Erythroblast (primary cell): ENCODE measurements around the gene BOD1L1.

Experiments used
- DNase-seq, 2 experiments: peaks; one replicate each; lab custom pipeline; 2025; lab: John Stamatoyannopoulos, UW
- GATA1 ChIP-seq: IDR thresholded peaks from 2 replicates; pipeline ENCODE4 v1.6.1; 2011; ENCODE audit warnings: low read depth, mild to moderate bottlenecking, control low read depth, low read length, moderate library complexity
- POLR2A ChIP-seq: IDR thresholded peaks from 2 replicates; pipeline ENCODE4 v1.6.1; 2011; ENCODE audit warnings: mild to moderate bottlenecking, low read length

BOD1L1 gene

DNA sequence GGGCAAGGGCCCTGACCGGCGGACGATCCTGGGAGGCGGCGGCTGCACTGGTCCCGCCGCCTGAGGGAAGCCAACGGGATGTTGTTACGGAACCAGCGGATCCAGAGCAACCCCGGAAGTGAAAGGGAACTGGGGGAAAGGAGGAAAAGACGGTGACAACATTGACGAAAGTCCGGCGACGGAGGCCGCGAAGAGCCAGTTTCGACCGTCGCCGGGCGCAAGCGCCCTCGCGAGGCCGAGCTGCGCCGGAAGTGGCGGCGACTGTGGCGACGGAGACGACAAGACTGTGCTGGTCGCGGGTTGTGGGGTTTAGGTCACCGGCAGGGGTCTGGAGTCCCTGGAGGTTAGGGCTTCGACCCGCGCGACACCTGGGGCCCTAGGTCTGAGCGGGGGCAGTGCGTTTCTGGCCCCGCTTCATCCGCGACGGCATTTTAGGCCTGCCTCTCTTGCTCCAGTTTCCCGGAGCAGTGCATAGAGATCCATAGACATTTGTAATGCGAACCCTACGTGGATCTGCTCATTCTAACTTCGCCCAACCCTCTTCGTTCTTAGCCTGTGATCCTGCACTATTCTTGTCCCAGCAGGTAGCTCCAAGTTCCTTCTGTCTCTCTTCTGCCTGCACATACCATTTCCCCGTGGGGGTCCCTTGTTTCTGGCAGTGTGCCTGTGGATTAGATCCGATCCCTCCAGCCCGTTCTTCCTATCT, at the start of gene BOD1L1:
BOD1L1 (minus strand) TSS at position 120 of the 706 bp plus-strand sequence. CDS start 138 bp downstream, outside the sequence.
- DNase-seq: peak; percentile 93 to 94
- TF ChIP-seq POLR2A (peak; percentile 96), GATA1 (no peak)

DNA sequence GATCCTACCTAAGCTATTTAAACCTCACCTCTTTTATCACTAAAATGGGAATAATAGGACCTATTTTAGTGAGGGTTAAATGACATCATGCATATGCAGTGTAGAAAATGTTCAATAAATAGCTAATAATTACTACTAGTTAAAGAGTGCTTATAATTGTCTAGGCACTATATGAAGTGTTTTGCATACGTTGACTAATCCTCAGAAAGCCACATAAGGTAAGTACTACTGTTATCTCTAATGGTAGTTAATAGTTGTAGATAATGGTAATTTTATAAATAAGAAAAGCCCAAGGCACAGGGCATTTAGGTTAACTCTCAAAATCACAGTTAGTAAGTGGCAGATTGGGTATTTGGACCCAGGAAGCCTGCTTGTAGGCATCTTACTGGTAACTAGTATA, 47.4 kb upstream of the BOD1L1 start:
- DNase-seq: no peak
- no peak for TF ChIP-seq GATA1
- no peak for TF ChIP-seq POLR2A

DNA sequence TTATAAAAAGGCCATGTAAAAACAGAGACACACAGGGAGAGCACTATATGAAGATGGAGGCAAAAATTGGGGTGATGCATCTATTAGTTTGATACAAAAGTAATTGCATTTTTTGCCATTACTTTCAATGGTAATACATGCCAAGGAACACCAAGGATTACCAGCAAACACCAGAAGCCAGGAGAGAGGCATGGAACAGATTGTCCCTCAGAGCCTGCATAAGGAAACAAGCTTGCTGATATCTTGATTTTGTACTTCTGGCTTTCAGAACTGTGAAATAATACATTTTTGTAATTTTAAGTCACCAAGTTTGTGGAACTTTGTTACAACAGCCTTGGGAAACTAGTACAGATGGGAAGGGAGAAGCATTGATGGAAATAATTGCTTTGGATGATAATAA, 45.6 kb upstream of the BOD1L1 start:
- no peak for DNase-seq
- TF ChIP-seq GATA1 (no peak), POLR2A (no peak)

DNA sequence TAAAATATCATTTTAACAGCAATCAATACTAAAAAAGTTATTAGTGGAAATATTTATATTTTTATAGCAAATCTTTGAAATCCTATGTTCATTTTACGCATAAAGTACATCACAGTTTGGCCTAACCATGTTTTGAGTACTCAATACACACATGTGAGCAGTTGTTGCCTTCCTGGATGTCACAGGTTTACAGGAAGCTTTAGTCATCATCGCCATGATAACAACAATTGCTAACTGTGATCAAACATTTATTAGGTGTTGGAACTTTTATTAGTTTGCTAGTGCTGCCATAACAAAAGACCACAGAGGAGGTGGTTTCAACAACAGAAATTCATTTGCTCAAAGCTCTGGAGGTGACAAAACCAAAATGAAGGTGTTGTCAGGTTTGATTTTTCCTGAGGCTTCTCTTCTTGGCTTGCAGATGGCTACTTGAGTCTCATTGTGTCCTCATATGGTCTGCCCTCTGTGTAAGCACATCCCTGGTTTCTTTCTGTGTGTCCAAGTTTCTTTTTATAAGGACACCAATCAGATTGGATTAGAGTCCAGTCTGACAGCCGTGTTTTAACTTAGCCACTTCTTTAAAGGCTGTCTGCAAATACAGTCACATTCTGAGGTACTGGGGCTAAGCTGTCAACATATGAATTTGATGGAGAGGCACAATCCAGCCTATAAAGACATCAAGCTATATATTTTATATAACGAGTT, 43.1 kb upstream of the BOD1L1 start:
- TF ChIP-seq GATA1 (no peak), POLR2A (no peak)
- DNase-seq: no peak

DNA sequence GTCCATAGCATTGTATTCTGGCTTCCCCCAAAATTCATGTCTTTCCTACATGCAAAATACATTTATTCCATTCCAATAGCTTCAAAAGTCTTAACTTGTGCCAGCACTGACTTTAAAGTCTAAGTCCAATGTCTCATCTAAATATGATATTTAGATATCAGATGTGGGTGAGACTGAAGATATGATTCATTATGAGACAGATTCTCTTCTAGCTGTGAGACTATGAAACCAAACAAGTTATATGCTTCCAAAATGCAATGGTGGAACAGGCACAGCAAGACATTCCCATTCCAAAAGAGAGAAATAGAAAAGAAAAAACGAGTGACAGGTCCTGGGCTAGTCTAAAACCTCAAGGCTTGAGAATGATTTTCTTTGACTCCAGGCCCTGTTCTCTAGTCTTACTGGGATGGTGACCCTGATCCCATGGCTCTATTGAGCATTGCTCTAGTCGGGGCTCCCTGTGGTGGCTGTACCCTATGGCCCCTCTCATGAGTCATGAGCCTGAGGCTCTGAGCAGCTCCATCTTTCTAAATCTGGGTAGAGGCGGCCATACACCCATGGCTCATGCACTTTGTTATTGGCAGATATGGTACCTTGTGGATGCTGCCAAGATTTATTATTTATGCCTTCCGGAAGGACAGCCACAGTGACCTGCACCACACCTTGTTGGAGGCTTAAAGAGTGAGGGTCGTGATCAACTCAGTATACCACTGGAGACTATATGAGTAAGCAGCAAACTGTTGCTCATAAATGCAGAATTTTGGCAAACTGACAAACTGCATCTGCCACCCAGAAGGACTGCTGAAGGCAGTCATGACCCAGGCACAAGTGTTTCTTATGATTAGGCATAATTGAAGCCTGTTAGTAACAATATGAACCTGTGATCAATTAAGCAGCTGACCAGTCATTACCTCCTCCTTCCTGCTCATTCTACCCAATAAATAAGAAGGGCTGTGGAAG, 38.5 kb upstream of the BOD1L1 start:
- no peak for DNase-seq
- TF ChIP-seq POLR2A: no peak

DNA sequence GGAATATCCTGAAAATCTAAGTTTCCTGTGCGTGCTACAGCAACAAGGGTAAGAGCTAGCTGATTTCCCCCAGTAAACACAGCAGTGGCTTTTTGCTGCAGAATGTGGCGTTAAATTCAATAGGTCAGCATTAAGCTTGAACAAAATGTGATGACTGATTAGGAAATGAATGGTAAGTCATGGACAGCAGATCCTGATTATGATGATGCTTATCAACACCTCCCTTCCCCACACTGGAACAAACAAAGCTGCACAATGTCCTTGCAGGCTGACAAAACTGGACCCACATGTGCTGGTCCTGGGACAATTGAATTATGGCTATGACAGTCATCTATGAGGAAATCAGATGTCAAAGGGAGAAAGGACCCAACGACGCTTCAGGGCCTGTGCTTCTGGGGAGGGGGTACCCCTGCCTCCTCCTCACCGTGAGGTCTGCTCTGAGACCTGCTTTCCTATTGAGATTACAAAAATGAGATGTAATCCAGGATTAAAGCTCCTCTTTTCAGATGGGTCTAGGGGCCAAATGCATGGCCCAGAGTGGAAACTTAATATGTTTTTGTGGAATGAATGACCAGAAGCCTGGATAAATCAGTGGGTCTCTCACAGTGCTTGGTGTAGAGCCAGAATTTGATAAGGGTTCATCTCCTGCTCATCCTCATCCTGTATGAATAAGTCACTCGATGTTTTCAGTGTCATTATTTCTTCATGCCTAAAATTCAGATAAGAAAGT, 32.0 kb upstream of the BOD1L1 start:
- TF ChIP-seq GATA1: no peak
- no peak for TF ChIP-seq POLR2A
- no peak for DNase-seq

DNA sequence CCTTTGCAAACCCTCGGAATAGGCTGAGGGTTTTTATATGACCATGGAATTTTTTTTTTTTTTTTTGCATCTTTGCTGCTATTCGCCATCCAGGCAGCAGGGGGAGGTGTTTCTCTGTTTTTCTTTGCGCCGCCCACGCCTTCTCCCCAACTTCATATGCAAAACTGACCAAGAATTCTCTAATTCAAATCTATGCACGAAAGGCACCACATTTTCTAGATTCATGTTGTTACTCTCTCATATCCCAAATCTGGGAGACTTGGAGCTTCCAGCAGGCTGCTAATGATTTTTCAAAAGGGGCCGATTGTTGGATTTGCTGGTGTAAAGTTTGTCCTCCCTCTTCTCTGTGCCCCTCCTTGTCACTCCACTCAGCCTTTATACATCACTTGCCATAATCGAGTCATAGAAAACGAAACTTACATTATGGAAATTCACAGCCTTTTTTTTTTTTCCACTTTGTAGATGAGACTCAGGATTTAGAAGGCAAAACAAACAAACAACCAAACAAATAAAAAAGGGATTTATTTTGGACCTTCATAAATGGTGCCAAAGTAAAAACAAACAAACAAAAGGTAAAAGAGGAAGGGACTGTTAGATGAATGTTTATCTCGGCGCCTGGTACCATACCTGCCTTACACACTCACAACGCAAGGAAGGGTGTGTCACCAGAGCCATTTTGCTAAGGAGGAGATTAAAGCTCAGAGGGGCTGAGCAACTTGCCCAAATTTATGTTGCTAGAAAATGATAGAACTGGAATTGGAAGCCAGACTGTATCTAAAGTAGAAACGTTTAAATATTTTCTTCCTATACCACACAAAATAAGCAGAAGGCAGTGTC, 29.3 kb upstream of the BOD1L1 start:
- DNase-seq: peak; percentile 46 to 67
- TF ChIP-seq GATA1 (no peak), POLR2A (no peak)

DNA sequence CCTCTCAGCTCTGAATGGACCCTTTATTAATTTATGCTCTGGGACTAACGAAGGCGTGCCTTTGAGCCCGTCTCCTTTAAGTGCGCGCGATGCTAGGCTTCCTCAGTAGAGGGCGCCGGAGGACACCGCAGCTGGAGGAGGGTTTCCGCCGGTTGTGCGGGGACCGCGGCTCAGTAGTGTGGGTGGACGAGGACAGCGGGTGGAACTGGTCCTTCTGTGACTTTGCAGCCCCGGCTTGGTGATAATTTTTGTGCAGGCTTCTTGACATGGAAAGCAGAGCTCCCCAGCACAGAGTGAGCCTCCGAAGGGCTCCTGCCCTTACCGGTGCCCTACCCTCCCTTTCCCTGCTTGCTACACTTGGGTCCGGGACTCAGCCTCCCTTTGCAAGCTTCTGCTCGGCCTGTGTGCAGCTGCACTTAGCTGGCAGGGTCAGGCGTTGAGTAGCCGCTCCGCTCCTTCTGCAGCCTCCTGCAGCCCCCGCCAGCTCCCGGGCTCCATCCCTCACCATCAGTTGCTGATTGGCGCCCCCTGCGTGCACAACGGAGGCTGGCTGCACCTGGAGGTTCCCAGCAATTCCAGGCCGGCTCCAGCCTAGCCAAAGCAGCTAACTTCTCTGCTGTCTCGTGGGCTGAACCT, 26.8 kb upstream of the BOD1L1 start:
- TF ChIP-seq POLR2A: no peak
- peak; percentile 60 to 72 for DNase-seq

DNA sequence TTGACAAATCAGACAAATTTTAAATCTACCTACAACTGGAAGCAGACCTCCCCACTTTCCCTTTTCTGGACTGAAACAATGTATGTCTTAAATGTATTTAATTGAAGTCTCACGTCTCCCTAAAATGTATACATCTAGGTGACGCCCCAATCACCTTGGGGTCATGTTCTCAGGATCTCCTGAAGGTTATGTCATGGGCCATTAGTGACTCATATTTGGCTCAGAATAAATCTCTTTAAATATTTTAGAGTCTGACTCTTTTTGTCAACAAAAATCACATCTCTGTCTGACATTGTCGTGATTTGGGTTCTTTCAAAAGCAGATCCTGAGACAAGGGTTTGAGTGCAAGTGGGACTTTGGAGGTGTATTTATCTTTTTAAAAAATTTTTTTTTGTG, 26.2 kb upstream of the BOD1L1 start:
- no peak for DNase-seq
- TF ChIP-seq POLR2A: no peak
- TF ChIP-seq GATA1: no peak

DNA sequence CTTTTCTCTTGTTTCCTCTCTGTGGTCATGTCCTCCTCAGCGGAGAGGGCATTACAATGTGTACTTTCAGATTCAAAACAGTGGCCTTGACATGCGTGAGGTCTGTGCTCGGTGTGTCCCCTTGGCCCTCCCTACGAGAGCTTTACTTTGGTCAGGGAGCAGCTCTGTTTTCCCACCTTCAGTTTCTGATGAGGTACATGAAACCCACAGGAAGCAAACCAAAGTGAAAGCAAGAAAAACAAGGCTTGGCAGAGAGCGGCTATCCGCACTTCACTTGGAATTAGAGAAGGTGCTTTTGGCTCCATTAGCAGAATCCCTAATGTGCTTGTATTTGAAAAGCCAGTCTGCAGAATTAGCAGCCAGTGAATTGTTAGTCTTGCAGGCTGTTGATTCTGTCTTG, 19.5 kb upstream of the BOD1L1 start:
- DNase-seq: no peak
- TF ChIP-seq POLR2A: no peak

DNA sequence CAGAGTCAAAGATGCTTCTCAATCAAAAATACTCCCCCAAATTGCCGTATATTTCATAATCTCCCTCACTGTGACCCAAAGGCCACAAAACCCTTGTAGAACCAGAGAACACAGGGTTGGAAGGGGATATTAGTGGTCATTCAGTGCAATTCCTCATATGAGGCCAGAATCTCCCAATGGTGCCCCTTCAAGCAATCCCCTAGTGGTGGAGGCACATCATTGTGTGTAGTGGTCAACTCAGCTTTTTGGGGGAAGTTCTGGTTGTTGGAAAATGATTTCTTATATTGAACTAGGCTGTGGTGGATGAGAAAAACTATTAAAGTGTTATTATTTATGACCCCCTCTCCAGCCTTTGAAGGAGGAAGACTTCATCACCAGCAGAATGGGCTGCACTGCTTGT, 17.6 kb upstream of the BOD1L1 start:
- TF ChIP-seq POLR2A: no peak
- TF ChIP-seq GATA1: no peak
- no peak for DNase-seq

DNA sequence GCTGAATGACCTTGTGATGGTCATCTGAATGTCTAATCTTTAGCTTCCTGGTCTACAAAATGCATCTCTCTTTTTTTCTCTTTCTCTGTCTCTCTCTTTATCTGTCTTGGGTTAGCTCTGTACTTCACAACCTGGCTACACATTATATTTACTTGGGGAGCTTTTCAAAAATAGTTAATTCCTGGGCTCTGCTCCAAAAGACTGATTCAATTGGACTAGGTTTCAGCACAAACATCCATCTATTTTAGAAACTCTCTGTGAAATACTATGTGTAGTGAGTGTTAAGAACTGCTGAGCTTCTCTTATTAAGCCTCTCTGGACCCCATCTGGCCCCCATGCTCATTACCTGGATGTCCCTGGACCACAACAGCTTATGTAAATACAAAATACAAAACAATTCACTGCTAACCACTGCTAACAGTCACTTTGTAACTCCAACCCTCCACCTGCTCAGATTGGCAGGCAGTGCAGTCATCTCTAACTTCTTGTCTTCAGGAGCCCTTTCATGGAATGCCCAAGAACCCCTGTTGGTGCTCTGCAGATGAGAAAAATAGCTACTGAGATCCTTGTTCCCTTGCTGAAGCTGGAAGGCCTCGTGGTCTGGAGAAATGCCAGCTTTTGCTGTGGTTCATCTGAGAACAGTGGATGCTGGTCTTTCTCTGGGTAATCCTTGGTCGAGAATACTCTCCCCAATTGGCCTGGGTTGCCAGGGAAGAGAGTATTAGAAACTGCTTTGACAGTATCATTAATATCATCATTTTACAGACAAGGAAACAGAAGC, 14.8 kb upstream of the BOD1L1 start:
- TF ChIP-seq GATA1: no peak
- no peak for DNase-seq
